GM23248 (cell line): ENCODE measurements around the gene PLIN5.

ENCODE experiments used
- EZH2 ChIP-seq: fragments of 200-600 bp; sonication (generic); IDR thresholded peaks from 2 replicates; pipeline ENCODE4 v1.6.1; 2018; ENCODE audit warnings: antibody characterized with exemption, mild to moderate bottlenecking; ENCODE audit not compliant: insufficient read depth, poor library complexity, severe bottlenecking
- EZH2phosphoT487 ChIP-seq: fragments of 200-600 bp; sonication (generic); IDR thresholded peaks from 2 replicates; pipeline ENCODE4 v1.6.1; 2018; ENCODE audit warnings: antibody characterized with exemption, moderate library complexity, mild to moderate bottlenecking, low read depth; ENCODE audit not compliant: insufficient read depth

DNA sequence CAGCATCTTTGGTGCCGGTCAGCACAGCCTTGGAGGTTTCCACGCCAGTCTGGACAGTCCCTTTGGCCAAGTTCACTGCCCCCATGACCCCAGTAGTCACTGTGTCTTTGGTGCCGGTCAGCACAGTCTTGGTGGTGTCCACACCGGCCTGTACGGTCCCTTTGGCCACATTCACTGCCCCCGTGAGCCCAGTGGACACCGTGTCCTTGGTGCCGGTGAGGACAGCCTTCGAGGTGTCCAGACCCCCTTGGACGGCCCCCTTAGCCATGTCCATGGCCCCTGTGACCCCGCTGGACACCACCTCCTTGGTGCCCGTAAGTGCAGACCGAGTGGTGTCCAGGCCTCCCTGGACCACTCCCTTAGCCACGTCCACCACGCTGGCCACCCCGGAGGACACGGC lies 21.8 kb downstream of the PLIN5 start:
- no peak for TF ChIP-seq EZH2
- TF ChIP-seq EZH2phosphoT487, result no peak
